Measurements from ENCODE around the gene GSTP1.
A peak's percentile ranks its signal among the peaks of the same experiment; 100 is the strongest.

Gene GSTP1

GRCh38 chr11:67572747-67573419, 10.7 kb upstream of the GSTP1 start:
- peaks cover 5% of the 10 kb centered on the region for H3K4me1 ChIP-seq (ENCODE audit: control insufficient read depth, low read length)
- H3K9me3 ChIP-seq (ENCODE audit: control insufficient read depth, insufficient read depth, low read length): no peaks in the 10 kb centered on the region
- H3K27ac ChIP-seq (ENCODE audit: low read depth, low read length): no peak overlapping the region
- no peaks in the 10 kb centered on the region for H3K79me2 ChIP-seq (ENCODE audit: control insufficient read depth, low read length)
- H3K27me3 ChIP-seq (ENCODE audit: control insufficient read depth, low read length): peaks cover 10% of the 10 kb centered on the region
- H4K20me1 ChIP-seq (ENCODE audit: control insufficient read depth, insufficient read depth, low read depth, low read length): no peaks in the 10 kb centered on the region
- TF ChIP-seq EZH2phosphoT487 (IDR thresholded peaks at IDR 0.05; ENCODE audit: borderline replicate concordance, low read length) (no peak), CTCF (IDR thresholded peaks at IDR 0.05; ENCODE audit: low read depth, low read length, poor library complexity, severe bottlenecking) (peak; percentile 64)
- no peaks in the 10 kb centered on the region for H3K36me3 ChIP-seq (ENCODE audit: control insufficient read depth, low read length)
- H3F3A ChIP-seq (ENCODE audit: control insufficient read depth, insufficient read depth): peaks cover 5% of the 10 kb centered on the region
- H3K4me3 ChIP-seq (ENCODE audit: low read length): no peak overlapping the region
- no peaks in the 10 kb centered on the region for H3K9me2 ChIP-seq (replicated peaks; ENCODE audit: control insufficient read depth, low read length)
- 0 out of 2 replicates have a peak overlapping the region, but pooled peaks have one; percentile 19 for H3K4me2 ChIP-seq (ENCODE audit: low read length)

DNA sequence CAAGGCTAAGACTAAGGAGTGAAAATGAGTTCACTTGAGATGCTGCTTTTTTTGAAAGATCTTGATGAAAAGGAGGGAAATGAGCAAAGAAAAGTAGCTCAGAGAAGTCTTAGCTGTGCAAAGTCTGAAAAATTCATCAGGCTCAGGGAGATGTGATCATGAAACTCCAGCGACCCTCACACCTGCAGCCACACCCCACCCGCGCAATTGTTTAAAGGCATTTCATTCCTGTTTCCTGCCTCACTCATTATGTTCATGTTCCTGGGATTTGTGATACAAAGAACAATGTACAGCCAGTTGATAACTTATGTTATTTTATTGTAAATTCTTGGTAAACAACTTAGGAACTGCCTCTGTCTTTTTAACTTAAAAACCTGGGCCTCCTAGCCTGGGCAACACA, 8.7 kb upstream of the GSTP1 start:
- H3K27me3 ChIP-seq (ENCODE audit: control insufficient read depth, low read length): peaks cover 20% of the 10 kb centered on the region
- H3K27ac ChIP-seq (ENCODE audit: low read depth, low read length): no peak overlapping the region
- no peaks in the 10 kb centered on the region for H4K20me1 ChIP-seq (ENCODE audit: control insufficient read depth, insufficient read depth, low read depth, low read length)
- TF ChIP-seq EZH2phosphoT487 (IDR thresholded peaks at IDR 0.05; ENCODE audit: borderline replicate concordance, low read length) (no peak), CTCF (IDR thresholded peaks at IDR 0.05; ENCODE audit: low read depth, low read length, poor library complexity, severe bottlenecking) (no peak)
- H3K79me2 ChIP-seq (ENCODE audit: control insufficient read depth, low read length): no peaks in the 10 kb centered on the region
- H3F3A ChIP-seq (ENCODE audit: control insufficient read depth, insufficient read depth): peaks cover 5% of the 10 kb centered on the region
- no peaks in the 10 kb centered on the region for H3K9me2 ChIP-seq (replicated peaks; ENCODE audit: control insufficient read depth, low read length)
- H3K4me2 ChIP-seq (ENCODE audit: low read length): no peak overlapping the region
- H3K9me3 ChIP-seq (ENCODE audit: control insufficient read depth, insufficient read depth, low read length): no peaks in the 10 kb centered on the region
- H3K4me3 ChIP-seq (ENCODE audit: low read length): no peak overlapping the region
- H3K4me1 ChIP-seq (ENCODE audit: control insufficient read depth, low read length): peaks cover 14% of the 10 kb centered on the region
- no peaks in the 10 kb centered on the region for H3K36me3 ChIP-seq (ENCODE audit: control insufficient read depth, low read length)

DNA sequence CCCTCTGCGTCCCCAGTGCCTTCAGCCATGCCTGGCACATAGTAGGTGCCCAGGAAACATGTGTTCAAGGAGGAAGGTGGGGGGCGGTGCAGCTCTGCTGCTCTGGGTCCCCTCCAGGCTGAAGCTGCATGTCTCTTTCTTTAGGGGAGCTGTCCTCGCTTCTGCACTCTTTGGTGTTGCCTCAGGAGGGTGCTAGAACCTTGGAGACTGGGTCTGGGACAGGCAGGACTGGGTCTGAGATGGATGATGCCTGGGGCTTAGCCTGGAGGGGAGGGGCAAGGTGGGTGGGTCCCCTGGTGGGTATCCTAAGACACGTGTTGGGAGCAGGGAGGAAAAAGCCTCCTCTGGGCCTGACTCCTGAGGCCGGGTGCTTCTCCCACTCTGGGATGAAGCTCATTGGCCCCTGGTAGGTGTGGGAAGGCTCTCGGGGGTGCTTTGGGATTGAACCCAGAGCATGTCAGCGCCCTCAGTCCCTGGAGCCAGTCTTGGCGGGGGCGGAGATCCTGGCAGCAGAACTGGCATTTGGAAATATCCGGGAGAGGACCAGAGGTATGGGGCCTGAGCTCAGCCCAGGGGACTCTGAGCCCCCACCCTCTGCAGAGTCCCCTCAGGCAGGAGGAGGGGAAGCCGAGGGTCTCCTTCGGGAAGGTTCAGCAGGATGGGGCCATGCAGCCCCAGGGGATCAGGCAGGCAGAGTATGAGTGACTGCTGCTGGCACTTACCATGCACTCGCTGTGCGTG, 6.7 kb upstream of the GSTP1 start:
- Histone ChIP-seq H3K27me3 (ENCODE audit: control insufficient read depth, low read length) (peaks cover 21% of the 10 kb centered on the region), H3K4me1 (ENCODE audit: control insufficient read depth, low read length) (peaks cover 14% of the 10 kb centered on the region), H3F3A (ENCODE audit: control insufficient read depth, insufficient read depth) (peaks cover 5% of the 10 kb centered on the region), H3K27ac (ENCODE audit: low read depth, low read length) (no peak overlapping the region), H3K9me3 (ENCODE audit: control insufficient read depth, insufficient read depth, low read length) (no peaks in the 10 kb centered on the region), H3K9me2 (replicated peaks; ENCODE audit: control insufficient read depth, low read length) (no peaks in the 10 kb centered on the region), H3K79me2 (ENCODE audit: control insufficient read depth, low read length) (no peaks in the 10 kb centered on the region), H3K4me2 (ENCODE audit: low read length) (no peak overlapping the region), H3K36me3 (ENCODE audit: control insufficient read depth, low read length) (no peaks in the 10 kb centered on the region), H3K4me3 (ENCODE audit: low read length) (no peak overlapping the region), H4K20me1 (ENCODE audit: control insufficient read depth, insufficient read depth, low read depth, low read length) (no peaks in the 10 kb centered on the region)
- TF ChIP-seq EZH2phosphoT487 (IDR thresholded peaks at IDR 0.05; ENCODE audit: borderline replicate concordance, low read length) (no peak), CTCF (IDR thresholded peaks at IDR 0.05; ENCODE audit: low read depth, low read length, poor library complexity, severe bottlenecking) (peak; percentile 37)
